HUDEP-2 (cell line): ENCODE results near the gene GATM.
"Not testable (repeated sequence)": the region's sequence is repeated elsewhere in the genome, so short reads cannot be mapped to it uniquely, and the experiment has no call there.

ENCODE experiments used
- DNase-seq, 76 experiments: peaks; one replicate each; lab custom pipeline; 2025; ENCODE audit not compliant: unreplicated experiment in 76 of 76; lab: John Stamatoyannopoulos, UW

Gene GATM

DNA sequence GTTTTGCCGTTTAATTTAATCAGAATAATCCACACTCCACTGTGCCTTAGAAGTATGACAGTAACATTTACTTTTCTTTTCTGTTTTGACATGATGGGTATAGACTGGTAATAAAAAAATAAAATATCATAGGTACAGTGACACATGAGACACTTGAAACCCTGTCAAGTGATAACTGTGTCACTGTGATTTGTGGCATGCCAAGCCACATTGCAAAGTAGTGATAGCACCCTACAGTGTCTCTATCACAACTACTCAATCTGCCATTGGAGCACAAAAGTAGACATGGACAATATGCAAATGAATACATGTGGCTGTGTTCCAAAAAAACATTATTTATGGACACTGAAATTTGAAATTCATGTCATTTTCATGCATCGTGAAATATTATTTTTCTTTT lies 22.5 kb downstream of the GATM start:
- DNase-seq: no peak

DNA sequence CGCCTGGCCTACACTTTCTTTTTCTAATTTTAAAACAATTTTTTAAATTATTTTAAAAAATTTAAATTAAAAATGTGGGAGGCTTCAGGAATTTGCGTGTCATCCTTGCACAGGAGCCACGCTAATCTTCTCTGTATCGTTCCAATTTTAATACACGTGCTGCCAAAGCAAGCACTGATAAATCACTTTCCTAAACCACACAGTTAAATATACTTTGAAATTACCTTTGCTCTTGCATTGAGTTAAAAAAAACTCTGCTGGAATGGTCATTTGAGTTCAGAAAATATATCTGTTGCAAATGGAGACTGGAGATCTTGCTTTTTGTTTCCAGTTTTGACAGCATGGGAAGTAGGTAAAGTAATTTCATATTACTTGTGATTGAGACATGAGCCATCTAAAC lies 23.6 kb downstream of the GATM start:
- no peak for DNase-seq

DNA sequence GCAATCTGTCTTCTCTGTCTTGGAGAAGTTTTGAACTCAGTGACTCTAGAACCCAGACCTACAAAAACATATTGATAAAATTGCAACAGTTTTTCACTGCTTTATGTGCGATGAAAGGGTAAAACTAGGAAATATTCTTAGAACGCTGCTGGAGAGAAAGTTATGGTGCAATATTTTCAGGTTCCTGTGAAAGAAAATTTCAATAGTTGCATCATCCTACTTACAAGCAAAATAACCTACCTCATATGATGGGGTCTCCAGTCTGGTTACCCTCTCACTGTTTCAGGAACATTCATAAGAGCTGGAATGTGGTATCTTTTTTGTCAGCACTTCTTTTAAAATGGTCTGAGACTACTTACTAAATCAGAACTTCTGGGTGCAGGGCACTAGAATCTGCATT lies 27.1 kb downstream of the GATM start:
- no peak for DNase-seq

DNA sequence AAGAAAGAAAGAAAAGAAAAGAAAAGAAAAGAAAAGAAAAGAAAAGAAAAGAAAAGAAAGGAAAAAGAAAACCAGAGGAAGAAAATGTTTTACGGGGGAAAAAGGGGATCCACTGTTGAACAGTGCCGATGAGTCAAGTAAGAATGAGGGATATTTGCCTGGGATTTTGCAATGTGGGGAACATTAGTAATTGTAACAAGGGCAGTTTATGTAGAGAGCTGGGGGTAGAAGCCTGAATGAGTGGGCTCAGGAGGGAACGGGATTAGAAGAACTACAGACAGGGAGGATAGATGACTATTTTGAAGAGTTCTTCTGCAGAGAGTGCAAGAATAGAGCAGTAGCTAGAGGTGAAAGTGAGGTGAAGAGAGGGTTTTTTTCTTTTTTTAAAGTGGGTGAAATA lies 28.7 kb downstream of the GATM start:
- DNase-seq: no peak

DNA sequence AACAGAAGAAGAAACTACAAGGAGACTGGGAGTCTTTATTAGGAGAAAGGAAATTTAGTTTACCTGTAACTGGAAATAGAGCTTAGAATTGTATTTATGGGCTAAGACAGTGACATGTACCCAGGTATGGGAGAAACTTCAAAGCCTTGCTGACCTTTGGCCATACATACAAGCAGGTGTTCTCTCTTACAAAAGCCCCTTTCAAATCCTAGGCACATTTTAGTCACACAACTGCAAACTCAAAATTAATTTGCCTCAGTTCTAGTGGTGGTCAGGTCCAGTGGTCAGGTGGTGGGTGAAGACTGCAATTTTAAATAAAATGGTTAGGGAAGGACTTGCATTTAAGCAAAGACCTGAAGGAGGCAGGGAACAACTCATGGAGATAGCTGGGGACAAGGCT lies 30.4 kb downstream of the GATM start:
- no peak for DNase-seq

DNA sequence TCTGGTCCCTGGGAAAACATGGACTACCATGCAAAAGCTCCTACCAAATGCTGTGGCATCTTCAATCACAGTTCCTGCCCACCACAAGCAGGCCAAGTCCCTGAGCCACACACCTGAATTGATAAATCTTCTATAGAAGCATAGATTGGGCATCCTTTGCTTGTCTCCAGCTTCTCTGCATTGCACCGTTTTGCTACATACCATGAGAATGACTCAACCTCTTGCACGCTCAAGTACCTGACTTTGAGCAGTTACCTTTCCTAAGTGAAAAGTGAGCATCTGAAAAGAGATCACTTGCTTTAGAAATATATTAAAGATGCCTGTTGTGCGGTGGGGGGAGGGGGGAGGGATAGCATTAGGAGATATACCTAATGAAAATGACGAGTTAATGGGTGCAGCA lies 31.3 kb downstream of the GATM start:
- no peak for DNase-seq

DNA sequence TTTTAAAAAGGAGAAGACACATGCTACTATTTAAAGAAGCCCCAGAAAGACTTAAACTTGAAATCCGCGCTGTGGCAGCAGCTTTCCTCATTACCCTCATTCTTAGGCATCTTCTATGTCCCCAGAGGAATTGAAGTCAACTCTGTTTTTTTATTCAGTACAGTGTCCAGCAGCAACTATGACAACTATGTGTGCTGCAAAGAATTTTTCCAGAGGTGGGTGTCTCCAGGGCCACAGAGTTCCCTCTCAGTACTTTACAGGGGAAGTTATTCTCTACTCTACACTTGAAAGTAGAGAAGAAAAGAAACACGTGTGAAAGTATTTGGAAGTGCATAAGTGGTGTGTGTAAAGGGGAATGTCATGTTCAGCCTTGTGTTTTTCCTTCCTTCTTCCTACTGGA lies 32.0 kb downstream of the GATM start:
- no peak for DNase-seq

DNA sequence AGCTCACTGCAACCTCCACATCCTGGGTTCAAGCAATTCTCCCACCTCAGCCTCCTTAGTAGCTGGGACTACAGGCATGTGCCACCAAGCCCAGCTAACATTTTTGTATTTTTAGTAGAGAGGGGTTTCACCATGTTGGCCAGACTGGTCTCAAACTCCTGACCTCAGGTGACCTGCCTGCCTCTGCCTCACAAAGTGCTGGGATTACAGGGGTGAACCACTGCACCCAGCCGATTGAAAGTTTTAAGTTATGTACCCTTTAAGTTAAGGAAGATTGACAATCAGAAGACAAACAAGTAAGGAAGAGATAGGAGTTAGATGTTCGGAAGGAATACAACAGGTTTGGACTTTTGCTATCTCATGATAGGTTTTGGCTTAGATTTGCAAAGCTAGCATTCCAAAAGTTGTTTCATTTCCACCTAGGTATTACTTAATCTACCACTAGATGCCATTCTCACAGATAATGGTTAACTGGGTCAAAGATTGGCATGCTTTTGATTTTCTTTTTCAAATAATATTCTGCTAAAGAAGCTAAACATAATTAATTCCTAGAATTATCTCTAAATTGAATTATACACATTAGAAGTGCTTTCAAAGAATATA lies 35.0 kb downstream of the GATM start:
- no peak for DNase-seq

DNA sequence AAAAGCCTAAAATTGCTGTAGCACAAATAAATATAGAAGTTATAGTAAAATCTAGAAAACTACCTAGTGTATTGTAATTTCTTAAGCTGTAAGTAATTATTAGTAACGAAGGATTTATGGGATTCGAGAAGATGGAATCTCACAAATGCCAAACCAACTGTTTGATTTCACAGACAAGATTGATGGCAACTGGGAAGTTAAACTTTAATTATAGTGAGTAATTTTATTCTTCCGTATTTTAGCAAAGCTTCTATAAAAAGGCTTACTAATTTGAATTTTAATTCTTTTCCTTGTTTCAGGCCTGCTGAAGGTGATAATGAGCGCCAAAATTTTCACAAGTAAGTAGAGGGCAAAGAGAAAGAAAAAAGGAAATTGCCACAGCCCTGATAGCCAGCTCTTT lies 36.6 kb downstream of the GATM start:
- DNase-seq: no peak

DNA sequence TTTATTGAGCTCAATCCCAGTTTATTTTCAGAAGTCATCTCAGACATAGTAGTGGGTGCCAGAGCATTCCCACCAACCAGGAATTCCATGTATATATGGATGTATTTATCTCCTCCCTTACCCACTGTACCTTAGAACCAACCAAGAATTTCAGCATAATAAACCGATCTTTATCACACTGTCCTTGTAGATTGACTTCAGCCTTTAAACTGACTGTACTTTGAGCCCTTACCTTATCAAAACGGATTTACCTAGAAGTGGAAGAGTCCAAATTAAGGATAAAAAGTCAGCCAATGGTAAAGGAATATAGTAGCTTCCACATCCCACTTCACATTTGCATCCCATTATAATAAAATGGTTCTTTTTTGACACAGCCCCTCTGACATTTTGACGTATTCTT lies 37.9 kb downstream of the GATM start:
- no peak for DNase-seq

DNA sequence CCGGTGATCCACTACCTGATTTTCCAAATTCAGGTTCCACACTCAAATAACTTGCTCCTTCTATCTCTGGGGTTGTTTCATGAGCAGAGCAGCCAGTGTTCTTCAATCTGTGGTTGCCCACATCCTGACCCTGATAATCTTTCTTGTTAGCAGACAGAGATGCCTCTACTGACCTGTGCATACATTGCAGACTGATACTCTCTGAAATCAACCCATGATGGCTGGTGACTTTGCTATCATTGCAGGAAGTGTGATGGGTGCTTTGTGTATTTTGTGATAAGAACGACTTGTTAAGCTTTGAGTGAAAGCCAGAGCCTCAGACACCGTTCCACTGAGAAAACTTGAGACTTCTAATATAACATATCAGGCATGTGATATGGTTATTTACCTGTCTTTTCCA lies 39.9 kb downstream of the GATM start:
- peak in 3 of 76 experiments; percentile 1 to 3 (median 2) for DNase-seq

DNA sequence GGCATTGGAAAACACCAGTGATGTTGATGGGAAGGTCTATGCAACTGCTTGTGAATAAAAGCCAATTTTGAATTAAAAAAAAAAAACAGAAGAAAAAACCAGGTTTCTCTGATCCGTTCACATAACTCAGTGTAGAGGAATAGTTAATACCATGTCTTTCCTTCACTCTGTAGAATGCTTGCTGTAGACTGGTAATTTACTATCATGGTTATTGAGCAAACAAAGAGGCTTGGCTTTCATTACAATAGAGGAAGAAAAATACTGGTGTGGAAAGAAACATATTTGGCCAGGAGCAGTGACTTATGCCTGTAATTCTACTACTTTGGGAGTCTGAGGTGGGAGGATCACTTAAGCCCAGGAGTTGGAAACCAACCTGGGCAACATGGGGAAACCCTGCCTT lies 41.1 kb downstream of the GATM start:
- no peak for DNase-seq

DNA sequence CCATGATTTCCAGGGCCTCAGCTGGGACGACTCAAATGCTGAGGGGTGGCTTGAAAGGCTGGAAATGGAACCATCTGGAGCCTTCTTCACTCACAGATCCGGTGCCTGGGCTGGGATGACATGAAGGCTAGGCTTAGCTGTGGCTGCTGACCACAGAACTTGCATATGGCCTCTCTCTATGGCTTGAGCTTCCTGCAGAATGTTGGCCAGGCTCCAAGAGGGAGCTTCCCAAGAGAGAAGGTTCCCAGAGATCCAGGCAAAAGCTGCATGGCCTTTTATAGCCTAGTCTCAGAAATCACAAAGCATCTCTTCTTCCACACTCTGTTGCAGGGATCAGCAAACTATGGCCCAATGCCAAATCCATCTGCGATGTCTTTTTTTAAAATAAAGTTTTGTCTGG lies 44.8 kb downstream of the GATM start:
- DNase-seq: no peak

DNA sequence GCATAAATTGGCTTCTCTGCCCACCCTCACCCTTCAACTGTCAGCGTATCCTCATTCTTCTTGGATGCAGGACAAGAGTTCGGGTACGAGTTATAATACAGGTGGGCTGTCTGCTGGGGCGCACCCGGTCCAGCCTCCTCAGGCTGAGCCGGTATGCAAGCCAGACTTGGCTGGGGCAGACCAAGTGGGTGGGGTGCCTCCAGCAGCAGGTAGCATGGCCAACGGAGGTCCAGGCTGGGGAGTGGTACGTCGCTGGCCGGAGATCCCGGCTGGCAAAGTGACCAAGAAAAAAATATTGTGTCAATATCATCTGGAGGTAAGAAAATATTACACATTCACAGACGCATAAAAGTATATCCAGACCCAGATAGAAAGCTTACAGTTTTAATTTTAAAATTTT lies 45.6 kb downstream of the GATM start:
- DNase-seq: no peak

DNA sequence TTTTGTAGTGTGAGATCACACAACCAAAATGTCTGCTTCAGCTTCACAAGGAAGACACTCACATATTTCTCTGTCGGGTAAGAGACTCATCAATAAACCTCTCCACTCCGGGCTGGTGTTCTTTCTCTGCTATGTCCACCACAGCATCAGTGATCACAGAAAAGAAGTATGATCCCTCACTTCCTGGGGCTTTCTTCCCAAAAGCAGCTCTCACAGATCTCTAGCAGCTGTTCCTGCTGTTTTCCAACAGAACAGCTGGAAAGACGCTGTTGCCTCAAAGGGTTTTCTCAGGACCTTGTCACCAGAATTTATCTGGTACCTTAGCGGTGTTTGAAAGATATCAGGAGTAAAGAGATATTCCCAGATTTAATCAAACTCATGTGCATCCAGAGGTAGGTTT lies 46.4 kb downstream of the GATM start:
- DNase-seq: no peak

DNA sequence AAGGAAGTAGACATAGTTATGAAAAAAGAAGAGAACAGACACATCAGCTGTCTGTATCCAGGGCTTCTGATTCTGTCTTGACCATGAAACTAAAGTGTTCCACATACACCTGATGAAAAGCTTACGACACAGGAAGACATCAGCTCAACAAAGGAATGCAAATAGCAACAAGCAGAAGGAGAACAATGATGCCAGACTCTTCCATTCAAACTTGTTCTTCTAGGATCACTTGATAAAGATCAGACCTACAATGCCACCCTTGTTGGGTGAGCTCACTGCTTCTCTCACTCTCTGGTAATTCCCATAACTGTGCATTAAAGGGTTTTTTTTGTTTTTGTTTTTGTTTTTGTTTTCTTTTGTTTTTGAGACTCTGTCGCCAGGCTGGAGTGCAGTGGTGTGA lies 49.7 kb downstream of the GATM start:
- no peak for DNase-seq

DNA sequence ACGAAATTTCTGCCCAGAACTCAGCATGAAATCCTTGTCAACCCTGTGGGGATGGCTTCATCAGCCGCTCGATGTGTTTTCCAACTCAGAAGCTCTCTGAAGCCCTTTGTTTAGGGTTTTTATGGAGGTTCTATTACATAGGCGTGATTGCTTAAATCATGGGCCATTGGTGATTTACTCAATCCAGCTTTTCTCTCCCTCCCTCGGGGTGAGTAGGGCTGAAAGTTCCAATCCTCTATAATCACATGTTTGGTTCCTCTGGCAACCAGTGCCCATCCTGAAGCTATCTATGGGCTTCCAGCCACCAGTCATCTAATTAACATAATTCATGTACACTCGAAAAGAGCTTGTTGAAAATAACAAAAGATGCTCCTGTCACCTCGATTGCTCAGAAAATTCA lies 51.6 kb downstream of the GATM start:
- no peak for DNase-seq

DNA sequence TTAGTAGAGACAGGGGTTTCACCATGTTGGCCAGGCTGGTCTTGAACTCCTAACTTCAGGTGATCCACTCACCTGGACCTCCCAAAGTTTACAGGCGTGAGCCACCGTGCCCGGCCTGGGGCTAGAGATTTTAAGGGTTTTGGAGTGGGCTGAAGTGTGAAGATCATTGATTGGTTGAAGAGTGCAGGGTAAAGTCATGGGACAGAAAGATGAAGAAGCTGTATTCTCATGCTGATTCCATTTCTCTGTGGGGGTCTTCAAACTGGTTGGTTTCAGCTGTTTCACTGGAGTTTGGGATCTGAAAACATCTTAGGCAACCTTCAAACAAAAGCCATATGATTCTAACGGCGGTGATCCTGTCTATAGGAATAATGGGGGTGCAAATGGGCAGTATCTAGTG lies 52.1 kb downstream of the GATM start:
- no peak for DNase-seq

DNA sequence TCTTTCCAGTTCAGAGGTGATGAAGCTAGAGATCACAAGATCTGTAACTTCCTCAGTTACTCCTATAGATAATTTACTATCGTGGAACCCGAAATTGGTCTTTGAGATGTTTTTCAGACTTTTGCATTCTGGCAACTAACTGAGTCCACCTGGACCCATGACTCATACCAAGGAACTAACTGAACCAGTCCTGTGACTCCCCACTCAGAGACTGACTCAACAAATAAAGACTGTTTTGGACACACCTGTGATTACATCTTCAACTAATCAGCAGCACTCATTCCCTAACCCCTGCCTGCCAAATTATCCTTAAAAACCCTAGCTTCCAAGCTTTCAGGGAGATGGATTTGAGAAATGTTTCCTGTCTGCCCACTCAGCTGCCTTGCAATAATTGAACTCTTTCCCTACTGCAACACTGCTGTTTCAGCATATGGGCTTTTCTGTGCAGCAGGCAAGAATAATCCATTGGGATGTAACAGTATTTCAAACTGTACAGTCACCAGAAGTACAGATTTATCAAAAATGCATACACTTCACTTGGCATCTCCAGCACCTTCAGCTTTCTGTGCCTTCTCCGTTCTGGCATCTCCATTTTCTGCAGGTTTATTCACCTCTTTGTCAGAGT lies 57.7 kb downstream of the GATM start:
- DNase-seq: no peak

DNA sequence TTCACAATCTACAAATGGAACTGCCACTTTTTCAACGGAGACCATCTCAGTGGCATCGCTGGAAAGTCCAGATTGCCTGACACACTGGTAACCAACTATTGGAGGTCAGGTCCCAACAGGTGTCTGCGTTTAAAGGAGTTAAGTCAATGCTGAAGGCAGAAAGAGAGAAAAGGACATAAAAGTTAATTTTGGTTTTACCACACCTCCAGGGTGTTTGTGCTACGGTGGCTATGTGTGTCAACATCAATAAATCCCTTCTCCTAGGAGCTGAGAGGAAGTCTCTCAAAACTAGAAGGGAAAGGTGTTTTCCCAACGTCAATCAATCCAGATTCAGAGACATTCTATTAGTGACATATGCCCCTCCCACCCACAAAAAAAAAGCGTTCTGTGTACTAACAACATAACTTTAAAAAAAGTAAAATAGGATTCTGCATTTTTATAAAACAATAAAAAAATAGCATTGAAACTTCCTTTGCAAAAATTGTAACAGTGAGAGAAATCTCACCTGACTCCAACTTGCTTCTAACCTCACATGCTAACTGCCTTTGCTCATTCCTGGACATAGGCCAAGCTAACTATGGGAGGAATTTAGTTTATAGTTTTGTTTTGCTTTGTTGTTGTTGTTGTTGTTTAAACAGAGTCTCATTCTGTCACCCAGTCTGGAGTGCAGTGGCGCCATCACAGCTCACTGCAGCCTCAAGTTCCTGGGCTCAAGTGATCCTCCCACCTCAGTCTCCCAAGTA lies 58.7 kb downstream of the GATM start:
- DNase-seq: no peak

DNA sequence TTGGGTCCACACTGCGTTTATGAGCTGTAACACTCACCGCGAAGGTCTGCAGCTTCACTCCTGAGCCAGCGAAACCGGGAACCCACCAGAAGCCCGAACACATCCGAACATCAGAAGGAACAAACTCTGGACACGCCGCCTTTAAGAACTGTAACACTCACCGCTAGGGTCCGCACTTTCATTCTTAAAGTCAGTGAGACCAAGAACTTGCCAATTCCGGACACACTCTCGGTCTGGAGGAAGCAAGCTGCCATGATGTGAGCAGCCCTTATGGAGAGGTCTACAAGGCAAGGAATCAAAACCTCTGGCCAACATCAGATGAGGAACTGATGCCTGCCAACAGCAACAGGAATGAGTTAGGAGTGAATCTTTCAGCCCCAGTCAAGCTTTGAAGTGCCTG lies 63.4 kb downstream of the GATM start:
- DNase-seq: peak in 1 of 76 experiments; percentile 8

DNA sequence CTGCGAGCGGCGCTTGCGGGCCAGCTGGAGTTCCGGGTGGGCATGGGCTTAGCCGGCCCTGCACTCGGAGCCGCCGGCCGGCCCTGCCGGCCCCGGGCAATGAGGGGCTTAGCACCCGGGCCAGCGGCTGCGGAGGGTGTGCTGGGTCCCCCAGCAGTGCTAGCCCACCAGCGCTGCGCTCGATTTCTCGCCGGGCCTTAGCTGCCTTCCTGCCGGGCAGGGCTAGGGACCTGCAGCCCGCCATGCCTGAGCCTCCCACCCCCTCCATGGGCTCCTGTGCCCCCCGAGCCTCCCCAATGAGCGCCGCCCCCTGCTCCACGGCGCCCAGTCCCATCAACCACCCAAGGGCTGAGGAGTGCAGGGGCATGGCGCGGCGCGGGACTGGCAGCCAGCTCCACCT lies 64.2 kb downstream of the GATM start:
- not testable (repeated sequence) for DNase-seq
